B cell (primary cell): Measurements from ENCODE around the gene KANSL1L.

ENCODE experiments used
- CTCF ChIP-seq: fragments of 200-600 bp; IDR thresholded peaks from one replicate; pipeline ENCODE4 v1.8.0; 2022; ENCODE audit warnings: antibody characterized with exemption, mild to moderate bottlenecking
- EZH2 ChIP-seq: IDR thresholded peaks from 2 replicates; pipeline ENCODE4 v1.6.1; 2012; ENCODE audit warnings: borderline replicate concordance, low read depth, mild to moderate bottlenecking, moderate library complexity, low read length; ENCODE audit not compliant: insufficient read depth, poor library complexity, severe bottlenecking

- TF ChIP-seq EZH2 (no peak), CTCF (no peak)
These were observed 170.5 kb downstream of the KANSL1L start for GRCh38 chr2:210000464-210001324.
